Measurements from ENCODE around the gene APEH.

GRCh38 chr3:49716169-49716568 is 42.0 kb downstream of the APEH start:
- no peak for TF ChIP-seq POLR2A (IDR thresholded peaks at IDR 0.05)
- TF ChIP-seq, protein P1, sequence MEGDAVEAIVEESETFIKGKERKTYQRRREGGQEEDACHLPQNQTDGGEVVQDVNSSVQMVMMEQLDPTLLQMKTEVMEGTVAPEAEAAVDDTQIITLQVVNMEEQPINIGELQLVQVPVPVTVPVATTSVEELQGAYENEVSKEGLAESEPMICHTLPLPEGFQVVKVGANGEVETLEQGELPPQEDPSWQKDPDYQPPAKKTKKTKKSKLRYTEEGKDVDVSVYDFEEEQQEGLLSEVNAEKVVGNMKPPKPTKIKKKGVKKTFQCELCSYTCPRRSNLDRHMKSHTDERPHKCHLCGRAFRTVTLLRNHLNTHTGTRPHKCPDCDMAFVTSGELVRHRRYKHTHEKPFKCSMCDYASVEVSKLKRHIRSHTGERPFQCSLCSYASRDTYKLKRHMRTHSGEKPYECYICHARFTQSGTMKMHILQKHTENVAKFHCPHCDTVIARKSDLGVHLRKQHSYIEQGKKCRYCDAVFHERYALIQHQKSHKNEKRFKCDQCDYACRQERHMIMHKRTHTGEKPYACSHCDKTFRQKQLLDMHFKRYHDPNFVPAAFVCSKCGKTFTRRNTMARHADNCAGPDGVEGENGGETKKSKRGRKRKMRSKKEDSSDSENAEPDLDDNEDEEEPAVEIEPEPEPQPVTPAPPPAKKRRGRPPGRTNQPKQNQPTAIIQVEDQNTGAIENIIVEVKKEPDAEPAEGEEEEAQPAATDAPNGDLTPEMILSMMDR (IDR thresholded peaks at IDR 0.05): no peak
